HG03175 (cell line): ENCODE measurements around the gene LMF1.

ENCODE experiments used
- ATAC-seq: cut with Tn5 transposase; IDR thresholded peaks from one replicate; pipeline ENCODE4 v1.9.1; 2021; ENCODE audit warnings: mild to moderate bottlenecking, moderate library complexity; ENCODE audit not compliant: unreplicated experiment

LMF1 gene

DNA sequence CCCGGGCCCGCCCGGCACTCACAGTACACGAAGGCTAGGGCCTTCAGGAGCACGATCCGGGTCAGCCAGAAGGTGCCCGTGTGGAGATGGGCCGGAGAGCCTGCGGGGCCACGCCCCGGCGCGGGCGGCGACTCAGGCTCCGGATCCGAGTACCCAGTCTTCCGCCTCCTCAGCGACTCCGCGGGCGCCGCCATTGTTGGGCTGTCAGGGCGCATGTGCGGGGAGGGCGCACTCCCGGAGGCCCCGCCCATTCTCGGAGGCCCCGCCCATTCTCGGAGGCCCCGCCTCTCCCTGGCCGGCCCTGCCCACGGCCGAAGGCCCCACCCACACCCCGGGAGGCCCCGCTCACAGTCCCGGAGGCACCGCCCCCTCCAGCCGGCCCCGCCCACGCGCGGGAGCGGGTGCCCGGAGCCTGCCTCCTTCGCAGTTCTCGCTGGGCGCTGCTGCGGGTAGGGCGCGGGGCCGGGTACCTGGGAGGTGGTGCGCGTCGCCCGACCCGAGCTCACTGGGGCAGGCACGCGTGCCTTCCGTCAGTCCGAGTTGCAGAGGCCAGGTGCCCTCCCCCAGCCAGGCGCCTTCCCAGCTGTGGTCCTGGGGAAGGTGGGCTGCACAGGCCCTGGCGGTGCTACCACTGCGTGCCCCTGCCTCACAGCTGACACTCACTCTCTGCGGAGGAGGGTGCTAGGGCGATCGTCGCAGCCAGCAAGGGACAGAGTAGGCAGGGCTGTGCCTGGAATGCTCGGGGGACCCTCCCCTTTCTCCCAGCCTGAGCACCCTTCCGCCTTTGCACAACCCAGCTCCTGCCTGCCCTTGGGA is at the start of gene LMF1:
LMF1 (minus strand) TSS at position 219 of the 816 bp plus-strand sequence; CDS start at position 215, 4 bp downstream.
- ATAC-seq, result peak; percentile 79

DNA sequence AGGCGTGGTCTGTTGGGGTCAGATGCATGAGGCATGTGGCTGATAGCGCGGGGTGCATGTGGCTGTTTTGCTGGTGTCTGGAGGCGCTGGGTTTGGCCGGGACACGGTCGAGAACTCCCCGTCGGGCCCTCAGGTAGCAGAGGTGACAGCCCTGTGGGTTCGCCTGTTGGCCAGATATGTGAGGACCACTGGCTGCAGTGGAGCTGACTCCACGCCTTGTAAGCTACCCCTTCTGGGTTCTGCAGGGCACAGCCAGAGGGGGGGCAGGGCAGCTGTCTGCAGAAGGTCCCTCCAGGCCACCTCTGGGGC is 49.3 kb upstream of the LMF1 start:
- ATAC-seq, result no peak

DNA sequence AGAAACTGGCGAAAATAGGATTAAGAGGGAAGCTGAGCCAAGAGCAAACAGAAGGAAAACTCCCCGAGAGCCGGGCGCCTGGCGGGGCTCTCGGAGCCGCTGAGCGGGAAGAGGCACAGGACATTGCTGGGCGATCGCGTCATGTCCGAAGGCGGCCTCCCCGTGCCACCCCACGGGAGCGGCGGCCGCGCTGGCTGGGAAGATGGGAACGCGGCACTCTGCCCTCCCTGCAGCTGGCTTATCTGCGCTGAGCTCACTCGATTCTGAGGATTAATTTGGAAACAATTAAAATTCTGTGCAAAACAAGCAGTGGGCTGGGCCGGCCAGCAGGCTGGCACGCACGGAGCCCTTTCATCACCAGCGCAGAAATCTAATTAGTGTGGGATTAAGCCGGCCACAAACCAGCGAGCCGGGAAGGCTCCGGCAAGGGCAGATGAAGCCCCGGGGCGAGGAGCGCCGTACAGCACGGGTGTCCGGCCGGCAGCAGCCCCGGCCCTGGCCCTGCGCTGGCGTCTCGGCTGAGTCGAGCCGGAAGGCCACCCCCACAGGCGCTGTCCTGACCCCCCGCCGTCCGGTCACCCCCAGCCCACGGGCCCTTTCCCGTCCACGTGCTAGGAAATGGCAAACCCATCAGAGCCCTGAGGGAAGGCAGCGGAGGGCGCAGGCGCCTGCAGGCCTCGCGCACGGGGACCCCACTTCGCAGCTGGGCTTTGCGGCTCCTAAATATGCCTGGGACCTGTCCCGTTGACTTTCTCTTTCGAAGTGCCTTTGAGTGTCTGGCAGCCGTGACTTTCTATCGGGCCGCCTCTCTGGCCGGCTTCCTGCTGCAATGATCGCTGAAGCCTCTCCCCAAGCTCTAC is 48.7 kb upstream of the LMF1 start:
- no peak for ATAC-seq

DNA sequence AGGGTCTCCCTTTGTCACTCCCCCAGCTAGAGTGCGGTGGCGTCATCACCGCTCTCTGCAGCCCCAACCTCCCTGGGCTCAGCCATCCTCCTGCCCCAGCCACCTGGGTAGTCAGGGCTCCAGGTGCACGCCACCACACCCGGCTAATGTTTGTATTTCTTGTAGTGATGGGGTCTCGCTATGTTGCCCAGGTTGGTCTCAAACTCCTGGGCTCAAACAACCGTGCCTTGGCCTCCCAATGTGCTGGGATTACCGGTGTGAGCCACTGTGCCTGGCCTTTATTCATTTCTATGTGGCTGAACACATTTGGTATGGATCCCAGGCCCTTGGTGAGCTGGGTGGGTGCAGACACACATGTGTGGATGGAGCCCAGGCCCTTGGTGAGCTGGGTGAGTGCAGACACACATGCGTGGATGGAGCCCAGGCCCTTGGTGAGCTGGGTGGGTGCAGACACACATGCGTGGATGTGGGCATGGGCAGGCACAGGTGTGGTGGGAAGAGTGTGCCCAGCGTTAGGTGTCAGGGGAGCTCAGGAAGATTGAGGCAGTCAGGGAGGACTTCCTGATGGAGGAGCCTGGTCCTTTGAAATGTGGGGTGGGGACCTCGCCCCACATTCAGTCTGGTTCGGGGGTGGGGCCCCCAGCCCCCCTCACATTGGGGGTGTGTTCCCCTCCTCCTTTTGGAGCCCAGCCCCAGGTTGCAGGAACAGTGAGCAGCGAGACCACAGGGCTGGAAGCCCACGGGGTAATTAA is 47.8 kb upstream of the LMF1 start:
- ATAC-seq, result no peak

DNA sequence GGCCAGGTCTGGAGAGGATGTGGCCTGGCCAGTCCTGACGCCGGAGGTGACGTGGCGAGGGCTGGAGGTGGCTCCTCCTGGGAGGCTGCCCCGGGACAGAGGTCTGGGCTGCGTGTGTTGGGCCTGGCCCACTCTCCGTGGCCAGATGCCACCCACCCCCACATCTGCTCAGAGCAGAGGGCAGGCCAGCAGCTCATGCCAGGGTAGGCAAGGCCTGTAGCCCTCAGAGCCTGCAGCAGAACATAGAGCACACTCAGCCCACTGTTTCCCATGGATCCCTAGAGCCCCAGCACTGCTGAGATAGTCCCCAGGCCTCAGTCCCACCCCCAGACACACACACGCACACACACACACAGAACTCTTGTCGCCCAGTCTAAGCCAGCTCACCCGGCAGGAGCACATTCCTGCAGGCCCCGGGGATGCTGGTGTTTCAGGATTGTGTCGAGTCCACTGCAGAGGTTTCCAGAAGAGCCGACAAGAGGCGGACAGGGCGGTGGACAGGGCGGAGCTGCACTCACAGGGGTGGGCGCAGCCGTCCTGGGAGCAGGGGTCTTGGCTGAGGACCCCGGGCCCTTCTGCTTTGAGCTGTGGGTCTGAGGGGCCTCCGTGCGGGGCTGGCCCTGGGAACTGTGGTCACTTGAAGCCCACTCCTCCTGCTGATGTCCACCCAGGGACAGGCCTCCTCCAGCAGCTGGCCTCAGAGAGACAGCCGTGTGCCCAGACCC is 44.1 kb upstream of the LMF1 start:
- no peak for ATAC-seq

DNA sequence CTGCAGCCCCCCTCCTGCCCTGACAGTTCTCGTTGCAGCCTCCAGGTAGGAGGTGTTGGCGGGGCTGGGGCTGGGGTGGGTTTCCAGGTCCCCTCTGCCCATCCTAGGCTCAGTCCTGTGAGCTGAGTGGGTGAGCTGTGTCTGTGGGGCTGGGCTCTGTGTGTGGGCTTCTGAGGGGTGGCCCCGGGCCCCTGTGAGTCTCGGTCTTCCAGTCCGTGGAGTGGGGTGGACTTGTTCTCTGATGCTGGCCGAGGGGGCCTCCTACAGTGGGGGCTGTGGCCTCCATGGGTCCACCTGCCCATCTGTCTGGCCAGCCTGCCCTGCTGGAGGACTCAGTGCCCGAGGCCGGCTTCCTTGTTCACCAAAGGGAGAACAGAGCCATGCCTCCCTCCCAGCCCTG is 43.4 kb upstream of the LMF1 start:
- ATAC-seq, result no peak

DNA sequence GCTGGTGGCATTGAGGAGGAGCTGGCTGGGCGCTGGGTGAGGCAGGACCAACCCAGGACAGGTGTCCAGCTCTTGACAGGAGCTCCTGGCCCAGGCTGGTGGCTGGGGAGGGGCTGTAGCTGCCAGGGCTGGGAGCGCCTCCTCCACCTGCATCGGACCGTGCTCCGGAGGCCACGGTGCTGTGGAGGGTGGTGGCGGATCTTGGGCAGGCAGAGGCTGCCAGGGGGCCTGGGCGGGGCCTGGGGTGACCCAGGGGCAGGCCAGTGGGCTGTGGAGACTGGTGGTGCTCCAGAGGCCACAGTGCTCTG is 42.8 kb upstream of the LMF1 start:
- no peak for ATAC-seq

DNA sequence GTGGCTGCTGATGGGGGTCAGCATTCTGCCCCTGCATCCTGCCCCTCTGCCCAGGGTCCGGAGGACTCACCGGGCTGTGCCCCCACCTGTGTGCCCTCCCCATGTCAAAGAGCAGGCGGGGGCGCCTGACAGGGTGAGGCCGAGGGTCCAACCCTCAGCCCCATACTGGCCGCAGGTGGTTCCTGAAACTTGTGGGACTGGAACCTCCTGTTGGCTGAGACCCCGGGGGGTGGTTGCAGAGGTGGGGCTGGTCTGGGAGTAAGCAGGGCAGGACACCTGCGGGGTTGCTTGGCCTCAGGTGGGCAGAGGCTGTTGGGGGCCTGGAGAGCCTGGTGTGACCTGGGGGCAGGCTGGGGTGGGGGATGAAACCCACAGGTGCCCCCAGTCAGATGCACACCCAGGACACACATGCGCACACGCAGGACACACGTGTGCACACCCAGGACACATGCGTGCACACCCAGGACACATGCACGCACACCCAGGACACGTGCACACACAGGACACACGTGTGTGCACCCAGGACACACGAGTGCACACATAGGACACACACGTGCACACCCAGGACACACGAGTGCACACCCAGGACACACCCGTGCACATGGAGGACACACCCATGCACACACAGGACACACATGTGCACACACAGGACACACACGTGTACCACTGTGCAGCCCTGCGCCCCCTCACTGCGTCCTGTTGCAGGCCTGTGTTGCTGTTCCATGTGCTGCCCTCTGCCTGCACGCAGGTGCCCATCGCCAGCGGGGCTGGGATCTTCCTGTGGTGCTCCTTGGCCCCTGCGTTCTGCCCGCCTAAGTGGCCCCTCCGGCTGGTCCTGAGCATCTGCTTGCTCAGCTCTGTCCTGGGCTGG is 42.2 kb upstream of the LMF1 start:
- ATAC-seq, result no peak

DNA sequence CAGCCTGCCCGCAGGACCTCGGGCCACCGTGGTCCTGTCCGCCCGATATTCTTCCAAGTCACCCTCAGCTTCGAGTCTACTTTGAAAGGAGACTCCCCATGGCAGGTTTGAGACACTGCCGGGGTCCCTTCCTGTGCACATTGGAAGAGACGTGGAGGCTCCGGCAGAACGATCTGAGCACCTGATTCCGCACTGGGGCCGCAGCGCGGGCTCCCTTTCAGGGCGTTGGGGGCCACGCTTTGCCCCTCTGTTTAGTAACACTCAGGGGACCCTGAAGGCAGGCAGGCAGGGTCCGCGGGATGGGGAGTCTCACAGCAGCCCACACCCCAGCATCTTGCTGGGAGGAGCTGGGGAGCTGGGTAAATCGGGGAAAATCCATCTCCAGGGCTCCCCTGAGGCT is 41.4 kb upstream of the LMF1 start:
- ATAC-seq, result no peak

DNA sequence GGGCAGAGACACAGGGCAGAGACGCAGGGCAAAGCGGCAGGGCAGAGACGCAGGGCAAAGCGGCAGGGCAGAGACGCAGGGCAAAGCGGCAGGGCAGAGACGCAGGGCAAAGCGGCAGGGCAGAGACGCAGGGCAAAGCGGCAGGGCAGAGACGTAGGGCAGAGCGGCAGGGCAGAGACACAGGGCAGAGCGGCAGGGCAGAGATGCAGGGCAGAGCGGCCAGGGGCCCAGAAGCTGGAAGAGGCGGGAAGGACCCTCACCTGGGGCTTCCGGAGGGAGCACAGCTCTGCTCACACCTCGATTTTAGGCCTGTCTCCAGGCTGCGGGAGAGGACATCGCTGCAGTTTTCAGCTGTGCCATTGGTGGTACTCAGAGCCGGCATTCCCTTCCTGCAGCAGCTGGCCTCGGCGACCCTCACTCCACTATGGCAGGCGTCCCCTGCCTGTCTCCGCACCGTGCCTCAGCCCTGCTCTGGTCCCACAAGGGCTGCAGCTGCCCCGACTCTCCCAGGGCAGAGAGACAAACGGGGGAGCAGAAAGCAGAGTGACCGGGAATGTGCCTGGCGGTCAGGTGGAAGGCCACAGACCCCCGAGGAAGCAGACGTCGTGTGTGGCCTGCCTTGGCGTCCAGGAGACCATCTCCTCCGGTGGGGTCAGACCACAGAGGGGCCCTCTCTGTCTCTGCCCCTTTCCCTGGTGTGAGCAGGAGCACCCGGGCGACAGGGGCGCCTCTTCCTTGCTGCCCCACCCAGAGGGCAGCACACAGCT is 40.7 kb upstream of the LMF1 start:
- ATAC-seq, result no peak

DNA sequence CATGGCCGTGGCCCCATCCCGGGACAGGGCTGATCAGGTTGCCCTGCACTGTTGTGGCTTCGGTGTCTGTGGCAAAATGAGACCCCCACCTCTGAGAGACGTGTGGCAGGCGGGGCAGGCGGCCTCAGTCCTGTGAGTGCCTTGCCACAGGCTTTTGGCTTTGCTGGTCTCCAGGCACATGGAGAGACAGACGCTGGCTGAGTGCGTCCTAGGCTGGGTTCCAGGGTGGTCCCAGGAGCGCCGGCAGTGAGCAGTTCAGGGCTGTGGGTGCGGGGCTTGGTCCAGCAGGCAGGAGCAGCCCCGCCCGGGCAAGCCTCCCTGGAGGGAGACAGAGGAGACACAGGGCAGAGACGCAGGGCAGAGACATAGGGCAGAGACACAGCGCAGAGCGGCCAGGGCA is 40.0 kb upstream of the LMF1 start:
- ATAC-seq, result no peak

DNA sequence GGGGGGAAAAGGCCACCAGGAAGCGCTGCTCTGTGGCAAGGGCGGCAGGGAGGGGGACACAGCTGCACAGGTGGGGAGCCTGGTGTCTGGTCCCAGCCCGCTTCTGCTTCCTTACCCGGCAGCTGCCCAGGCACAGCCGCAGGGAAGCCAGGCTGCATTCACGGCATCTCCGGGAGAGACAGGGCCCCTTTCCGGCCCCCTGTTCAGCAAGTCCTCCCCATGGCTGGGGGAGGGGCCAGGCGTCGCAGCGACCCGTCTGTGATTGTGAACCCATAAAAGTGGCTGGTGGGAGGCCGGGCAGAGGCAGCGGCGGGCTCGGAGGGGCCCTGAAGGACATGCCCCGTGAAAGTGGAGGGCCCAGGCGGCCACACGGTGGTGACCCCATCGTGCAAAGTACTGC is 39.5 kb upstream of the LMF1 start:
- no peak for ATAC-seq

DNA sequence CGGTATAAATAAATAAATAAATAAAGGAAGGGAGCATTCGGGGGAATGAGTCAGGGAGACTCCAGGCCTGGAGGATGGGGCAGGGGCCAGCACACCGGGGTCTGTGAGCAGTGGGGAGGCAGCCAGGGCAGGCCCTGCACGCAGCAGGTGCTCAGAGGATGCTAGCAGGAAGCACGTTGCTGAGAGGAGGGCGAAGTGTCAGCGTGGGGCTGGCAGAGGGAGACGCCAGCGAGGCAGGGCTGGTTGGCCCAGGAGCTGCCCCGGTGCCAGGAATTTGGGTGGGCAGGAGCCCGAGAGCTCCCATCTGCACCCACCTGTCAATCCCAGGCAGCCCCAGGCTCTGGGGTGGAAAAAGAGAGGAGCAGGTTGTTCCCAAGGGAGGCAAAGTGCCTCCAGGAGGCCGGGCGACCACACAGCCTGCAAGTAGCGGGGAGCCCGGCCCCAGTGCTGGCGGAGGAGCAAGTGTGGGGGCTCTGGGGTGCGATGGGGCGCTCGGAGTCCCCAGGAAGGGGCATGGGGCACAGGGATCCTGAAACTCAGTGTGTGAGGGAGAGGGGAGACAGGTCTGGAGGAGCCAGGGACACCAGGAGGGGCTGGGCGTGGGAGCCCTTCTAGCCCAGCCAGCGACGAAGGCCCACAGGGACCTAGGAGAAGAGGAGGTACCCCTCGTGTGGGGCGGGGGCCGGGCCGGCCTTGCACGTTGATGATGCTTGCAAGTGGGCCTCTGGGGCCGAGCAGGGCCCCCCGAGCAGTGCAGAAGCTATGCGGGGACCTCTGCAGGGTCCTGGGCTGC is 38.8 kb upstream of the LMF1 start:
- no peak for ATAC-seq

DNA sequence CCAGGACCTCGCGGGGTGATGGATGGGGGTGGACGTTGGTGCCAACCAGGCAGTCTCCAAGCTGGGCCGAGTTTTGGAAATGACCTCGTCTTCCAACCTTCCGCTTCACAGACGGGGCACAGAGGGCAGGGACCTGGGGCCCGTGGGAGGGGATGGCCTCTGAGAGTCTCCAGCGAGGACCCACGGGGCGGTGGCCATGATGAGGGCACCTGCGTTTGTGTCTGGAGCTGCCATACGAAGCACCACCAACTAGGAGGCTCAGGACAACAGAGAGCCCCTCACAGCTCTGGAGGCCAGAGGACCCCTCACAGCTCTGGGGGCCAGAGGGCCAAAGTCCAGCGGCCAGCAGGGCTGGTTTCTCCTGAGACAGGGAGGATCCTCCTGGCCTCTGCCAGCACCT is 37.3 kb upstream of the LMF1 start:
- no peak for ATAC-seq

DNA sequence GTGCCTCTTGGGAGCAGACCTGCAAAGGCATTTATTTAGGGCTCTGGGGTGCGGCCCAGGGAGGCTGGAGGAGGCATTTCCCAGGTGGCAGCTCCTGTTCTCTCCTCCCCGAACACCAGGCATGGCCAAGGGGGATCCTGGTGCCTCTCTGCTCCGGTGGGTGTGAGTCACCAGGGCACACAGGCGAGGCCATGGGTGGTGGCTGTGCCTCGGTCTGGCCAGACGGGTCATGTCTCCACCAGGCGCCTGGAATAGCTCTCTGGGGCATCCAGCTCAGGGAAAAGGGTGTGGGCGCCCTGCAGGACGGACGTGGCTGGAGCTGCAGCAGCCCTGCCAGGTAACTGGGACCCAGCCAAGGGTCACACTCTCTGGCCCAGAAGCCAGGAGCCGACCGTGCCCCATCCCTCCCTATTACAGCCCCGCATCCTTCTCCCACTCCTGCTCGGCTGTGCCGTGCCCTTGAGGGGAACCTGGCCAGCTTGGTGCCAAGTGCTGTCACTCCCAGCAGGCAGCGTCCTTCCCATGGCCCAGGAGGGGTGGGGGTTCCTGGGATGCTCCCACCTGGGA is 36.6 kb upstream of the LMF1 start:
- no peak for ATAC-seq

DNA sequence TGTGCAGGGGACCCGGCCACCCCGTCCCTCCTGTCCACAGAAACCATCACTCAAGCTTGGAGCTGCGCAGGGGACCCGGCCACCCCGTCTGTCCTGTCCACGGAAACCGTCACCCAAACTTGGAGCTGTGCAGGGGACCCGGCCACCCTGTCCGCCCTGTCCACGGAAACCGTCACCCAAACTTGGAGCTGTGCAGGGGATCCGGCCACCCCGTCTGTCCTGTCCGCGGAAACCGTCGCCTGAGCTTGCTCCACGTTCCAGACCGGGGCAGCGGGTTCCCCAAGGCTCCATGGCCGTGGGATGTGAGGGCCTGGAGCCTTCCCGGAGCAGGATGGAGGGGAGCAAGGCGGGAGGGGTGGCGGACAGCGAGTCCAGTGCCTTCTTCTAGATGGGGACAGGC is 36.0 kb upstream of the LMF1 start:
- no peak for ATAC-seq

DNA sequence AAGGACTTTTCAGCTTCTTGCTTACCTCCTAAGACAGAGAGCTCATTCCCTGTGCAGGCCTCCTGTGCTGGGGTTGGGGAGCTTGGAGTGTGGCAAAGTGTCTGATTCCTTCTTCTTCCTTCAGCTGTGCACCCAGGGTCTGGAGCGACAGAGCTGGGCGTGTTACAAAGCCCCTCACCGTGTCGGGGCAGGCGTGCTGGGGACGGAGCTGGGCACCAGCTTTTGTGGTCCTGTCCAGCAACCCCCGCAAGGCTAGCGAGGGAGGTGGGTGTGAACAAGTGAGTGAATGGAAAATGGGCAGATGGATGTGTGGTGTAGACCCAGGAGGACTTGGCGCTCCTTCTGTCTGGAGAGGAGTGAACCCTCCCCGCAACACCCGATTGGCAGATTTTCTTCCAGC is 34.5 kb upstream of the LMF1 start:
- ATAC-seq, result no peak
